HG03457 (cell line): ENCODE data around the gene MBOAT1.
A peak's percentile ranks its signal among the peaks of the same experiment; 100 is the strongest.

ENCODE experiments used
- ATAC-seq: cut with Tn5 transposase; IDR thresholded peaks from one replicate; pipeline ENCODE4 v1.9.1; 2021; ENCODE audit warnings: moderate number of reproducible peaks; ENCODE audit not compliant: unreplicated experiment

Gene MBOAT1

DNA sequence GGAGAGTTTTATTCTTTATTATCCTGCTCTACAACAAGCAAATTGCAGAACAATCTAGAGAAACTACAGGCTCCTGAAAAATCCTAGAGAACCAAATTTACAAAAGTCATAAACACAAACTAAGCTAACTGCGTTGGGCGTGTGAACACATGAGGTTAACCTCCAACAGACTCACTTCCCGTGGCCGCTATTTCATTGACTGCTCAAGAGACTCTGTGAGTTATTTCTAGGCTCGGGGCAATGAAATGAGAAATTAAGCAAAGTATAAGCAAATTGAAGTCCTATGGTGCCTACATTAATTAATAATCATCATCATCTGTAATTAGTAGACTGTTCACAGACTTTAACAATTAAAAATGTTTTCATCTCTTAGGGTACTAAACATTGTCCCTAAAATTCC, 100.0 kb downstream of the MBOAT1 start:
- ATAC-seq: no peak

DNA sequence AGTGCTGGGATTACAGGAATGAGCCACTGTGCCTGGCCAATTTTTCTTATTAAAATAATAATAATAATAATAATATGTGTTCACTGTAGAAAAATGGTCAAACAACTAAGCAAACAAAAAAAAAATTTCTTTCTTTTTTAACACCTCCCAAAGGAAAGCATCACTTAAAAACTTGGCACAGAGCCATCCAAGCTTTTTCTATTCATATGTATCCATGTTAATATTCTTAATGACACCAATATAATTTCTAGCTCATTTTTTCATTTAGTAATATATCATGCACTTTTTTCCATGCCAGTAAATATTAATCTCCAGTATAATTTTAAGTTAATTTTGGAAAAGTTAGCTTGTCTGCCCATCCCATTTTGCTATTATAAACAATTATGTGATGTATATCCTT, 101.8 kb downstream of the MBOAT1 start:
- ATAC-seq: no peak

DNA sequence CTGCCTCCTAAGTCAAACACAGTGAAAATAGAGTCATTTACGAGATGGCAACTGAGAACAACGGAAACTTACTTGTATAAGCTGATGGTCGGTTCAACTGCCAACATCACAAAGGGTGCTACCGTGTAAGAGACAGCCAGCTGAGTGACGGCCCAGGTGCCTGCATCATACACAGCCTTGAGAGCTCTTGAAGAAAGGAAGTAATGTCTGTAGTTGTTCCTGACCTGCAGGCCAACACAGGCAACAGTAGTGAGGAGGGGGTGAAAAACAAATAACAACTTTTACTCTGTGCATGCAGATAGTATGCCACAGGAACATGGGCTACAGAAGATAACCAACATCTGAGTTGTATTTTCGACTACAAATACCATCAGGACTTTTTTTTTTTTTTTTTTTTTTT, 102.7 kb downstream of the MBOAT1 start:
- ATAC-seq: no peak

DNA sequence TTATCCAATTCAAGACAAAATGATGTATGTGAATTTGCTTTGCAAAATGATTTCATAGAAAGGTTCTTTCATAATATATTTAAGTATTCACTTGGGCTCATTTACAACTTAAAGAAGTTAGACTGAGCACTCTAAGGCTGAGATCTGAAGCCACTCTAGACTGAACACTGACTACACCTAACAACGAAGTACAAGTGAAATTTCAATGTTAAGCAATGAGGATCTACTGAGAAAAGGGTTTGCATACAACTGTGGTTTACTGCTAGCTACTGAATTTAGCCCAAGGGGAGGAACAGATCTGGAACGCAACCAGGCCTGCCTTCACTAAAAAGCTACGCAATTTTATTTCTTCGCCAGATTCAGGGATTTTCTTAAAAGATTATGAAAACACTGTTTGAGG, 106.4 kb downstream of the MBOAT1 start:
- ATAC-seq: no peak

DNA sequence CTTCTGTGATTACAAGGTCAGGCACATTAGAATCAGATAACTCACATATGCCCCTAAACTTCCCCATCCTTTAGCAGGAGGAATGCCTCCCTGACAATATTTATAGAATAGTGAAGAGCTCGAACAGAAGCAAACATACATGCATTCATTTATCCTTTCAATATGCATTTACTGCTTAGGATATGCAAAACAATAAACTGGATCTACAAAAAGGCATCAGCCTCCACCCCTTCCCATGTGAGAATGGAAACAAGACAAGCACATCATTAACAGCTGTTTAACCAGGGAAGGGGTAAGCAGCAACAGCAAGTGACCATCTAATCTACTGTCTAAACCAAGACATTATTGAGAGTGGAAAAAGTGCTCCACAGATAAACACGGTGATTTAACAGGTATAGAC, 107.6 kb downstream of the MBOAT1 start:
- no peak for ATAC-seq

DNA sequence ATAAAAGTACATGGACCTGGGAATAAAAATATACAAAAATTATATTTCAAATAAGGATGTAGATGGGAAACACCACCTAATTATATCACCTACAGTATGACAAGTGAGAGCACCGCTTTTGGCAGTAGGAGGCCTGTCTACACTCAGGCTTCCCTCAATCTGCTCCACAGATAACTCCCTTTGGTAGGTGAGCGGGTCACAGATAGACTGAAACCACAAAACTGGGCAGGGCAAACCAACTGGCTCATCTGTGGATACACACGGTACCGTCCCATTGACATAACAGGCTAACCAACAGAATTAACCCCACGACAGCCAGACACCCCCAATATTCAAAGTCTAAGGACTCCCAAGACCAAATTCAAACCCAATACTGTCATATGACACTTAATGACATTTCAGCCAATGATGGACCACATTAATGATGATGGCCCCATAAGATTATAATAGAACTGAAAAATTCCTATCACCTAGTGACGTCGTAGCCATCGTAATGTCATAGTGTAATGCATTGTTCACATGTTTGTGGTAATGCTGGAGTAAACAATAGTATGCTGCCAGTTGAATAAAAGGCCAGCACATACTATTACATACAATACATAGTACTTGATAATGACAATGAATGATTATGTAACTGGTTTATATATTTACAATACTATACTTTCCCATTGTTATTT, 109.7 kb downstream of the MBOAT1 start:
- no peak for ATAC-seq

DNA sequence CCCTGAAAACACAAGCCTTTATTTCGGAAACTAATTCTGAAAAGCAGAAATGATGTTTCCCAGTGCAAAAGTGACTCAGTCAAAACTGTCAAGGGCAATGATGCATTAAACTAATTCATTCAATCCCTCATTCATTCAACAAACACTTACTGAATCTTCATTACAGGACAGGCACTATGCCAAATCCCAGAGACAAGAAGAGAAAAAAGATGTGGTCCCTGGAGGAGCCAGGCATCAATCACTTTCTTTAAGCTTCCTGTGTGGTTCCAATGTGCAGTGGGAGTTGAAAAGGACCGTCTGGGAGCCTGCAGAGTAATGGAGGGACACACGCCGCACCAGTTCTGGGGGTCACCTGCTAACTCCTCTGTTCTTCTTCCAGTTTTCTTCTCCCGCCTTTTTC, 113.1 kb downstream of the MBOAT1 start:
- no peak for ATAC-seq

DNA sequence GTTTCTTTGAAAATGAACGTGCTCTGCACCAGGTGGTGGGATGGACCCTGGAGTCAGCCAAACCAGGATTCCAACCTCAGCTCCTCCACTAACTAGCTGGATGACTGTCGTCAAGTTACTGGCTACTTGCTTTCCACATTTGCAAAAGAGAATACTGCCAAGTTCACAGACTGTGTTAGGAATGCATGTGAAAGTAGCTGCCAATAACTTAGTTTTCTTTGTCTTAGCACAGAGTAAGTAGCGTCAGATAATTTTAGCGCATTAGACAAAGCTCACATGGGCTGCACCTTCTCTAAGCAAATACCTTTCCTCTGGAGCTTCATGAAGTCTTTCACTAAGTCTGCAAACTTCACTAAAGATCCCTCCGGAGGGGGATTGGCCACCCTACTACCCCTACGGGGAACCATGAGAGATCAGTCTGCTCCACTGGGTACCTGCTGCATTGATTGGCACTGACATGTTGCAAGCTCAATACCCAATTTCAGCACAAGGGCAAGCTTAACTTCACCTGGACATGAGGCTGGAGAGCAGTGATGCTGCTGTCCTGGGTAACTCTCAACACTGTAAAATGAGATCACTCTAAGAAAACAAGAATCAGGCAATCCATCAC, 113.9 kb downstream of the MBOAT1 start:
- ATAC-seq: no peak

DNA sequence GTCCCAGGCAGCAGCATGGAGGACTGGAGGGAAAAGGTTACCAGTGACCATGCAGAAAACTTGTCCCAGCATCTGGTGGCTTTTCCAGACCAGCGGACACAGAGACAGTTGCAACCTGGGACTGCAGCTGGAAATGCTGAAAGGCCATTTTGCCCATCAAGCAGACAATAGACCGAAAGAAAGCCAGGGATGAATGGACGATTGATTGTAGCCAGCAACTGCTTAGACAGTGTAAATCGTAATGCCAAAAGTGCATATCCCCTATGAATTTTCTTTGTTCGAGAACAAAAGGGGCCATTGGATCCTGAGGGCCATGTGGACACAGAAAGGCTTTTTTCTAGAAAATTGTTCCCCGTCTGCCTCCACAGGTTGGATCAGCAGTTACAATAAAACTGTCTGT, 115.7 kb downstream of the MBOAT1 start:
- ATAC-seq: no peak

DNA sequence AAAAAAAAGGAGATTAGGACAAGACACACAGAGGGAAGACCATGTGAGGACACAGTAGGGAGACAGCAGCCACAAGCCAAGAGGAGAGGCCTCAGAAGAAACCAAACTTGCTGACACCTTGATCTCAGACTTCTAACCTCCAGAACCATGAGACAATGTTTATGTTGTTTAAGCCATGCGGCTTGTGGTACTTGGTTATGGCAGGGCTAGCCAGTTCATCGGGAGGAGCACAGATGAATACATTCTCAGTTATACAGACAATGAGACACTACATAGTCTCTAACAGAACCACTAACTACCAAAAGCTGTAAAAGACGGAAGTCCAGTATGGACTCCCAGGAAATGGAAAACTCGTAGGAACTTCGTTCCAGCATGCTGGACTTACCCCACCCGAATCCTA, 116.8 kb downstream of the MBOAT1 start:
- ATAC-seq: no peak

DNA sequence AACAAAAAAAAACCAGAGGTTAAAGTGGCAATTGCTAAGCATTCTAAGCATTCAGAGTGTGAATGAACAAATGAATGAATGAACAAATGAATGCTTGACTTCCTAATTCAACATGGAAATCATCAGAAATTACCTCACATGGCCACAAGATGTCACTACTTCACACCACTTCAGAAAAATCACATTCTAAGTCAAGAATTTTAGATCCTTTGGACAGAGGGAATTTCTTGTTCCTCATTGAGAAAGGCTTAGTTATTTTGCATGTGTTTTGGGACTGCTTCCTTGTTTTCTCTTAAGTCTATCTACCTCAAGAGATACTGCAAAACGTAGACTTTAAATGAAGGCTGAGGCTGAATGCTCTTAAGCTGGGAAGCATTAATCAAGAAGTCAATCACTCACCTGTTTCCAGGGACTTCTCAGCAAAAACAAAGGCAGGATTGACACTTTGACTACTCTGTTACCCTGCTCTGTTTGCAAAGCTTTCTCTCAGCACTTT, 120.2 kb downstream of the MBOAT1 start:
- ATAC-seq: no peak

DNA sequence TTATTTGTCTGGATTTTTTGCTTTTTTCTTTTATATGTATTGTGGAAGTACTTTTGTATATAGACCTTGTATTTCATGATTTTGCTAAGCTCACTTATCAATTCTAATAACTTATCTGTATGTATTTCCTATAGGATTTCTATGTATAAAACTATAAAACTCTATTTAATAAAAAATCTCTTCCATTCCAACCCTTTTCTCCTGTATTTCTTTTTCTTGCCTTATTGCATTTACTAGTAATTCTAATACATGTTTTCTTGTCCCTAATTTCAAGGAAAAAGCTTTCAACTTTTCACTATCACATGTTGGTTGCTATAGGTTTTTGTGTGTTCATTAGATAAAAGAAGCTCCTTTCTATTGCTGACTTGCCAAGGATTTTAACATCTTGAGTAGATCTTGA, 125.3 kb downstream of the MBOAT1 start:
- no peak for ATAC-seq

DNA sequence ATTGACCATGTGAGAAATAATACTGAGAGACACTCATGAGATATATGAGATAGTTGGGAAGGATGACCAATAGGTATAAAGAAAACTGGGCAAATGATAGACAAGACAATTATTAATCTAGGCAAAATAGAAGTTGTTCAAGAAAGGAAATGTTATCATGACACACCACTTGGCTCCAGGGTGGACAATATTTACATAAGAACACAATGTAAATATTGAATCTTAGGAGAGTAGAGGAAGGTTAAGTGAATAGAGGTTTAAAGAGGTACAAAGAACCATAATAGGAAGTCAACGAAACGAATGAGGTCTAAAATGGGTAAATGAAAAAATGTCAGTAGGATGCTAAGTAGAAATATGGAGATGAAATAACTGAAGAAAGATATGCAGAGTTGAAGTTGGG, 126.5 kb downstream of the MBOAT1 start:
- ATAC-seq: no peak

DNA sequence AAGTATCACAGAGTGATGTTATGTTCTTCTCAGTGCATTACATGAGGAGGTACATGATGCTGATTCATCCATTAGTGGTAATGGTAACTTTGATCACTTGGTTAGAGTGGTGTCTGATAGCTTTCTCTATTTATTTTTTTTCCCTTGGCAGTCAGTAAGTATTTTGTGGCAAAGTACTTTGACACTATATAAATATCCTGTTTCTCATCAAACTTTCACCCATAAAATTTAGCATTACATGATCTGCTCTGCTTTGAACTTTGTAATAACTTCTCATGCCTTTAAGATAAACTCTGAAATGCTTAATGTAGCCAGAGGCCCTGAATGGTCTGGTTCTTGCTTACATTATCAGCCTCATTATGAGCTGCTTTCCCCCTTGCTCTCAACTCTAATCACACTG, 127.9 kb downstream of the MBOAT1 start:
- ATAC-seq: no peak

DNA sequence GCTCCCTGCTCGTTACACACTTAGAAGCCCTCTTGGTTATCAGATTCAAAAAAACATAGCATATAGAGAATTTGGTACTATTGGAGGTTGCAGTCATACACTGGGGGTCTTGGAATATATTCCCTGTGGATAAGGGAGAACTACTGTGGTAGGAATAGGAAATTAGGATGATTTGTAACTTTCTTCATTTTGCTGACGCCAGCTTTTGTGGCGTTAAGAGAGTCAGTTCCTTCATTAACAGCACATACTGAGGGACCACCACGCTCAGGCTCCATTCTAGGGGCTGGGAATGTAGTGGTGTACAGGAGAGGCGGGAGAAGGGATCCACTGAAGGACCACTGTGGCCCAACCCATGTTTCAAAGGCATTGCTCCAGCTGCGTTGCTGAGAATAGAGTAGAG, 140.3 kb downstream of the MBOAT1 start:
- ATAC-seq: no peak

DNA sequence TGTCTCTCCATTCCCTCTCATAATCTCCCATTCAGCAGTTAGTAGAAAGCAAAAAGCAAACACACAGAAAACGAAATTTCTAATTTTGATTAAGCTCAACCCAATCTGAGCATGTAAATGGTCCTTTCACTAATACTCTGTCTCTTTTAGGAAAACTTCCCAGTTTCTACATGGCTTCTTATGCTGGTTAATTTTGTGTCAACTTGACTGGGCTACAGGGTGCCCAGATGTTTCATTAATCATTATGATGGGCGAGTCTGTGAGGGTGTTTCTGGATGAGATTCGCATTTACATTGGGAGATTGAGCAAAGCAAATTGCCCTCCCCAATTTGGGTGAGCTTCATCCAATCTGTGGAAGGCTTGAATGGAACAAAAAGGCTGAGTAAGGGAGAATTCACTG, 142.2 kb downstream of the MBOAT1 start:
- no peak for ATAC-seq

DNA sequence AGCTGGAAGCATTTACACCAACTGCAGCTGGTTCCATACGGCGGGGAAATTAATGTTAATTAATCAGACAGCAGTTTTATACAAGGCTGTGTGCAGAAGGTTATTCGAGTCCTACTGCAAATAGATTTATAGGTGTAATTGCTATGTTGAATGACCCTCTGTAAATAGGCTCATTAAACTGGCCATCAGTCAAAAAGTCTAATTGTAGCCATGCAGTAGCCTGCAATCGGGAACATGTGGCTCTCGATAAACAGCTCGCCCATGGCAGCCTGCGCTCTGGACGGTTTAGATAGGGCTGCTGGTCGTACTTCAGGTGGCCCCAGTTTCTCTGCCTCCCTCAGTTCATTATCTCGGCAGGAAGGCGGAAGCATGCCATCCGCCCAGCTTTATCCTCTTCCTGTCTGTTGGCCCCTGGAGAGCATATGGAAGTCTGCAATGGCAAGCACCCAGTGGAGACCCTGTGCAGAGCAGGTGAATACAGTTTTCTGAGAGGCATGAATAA, 143.2 kb downstream of the MBOAT1 start:
- no peak for ATAC-seq

DNA sequence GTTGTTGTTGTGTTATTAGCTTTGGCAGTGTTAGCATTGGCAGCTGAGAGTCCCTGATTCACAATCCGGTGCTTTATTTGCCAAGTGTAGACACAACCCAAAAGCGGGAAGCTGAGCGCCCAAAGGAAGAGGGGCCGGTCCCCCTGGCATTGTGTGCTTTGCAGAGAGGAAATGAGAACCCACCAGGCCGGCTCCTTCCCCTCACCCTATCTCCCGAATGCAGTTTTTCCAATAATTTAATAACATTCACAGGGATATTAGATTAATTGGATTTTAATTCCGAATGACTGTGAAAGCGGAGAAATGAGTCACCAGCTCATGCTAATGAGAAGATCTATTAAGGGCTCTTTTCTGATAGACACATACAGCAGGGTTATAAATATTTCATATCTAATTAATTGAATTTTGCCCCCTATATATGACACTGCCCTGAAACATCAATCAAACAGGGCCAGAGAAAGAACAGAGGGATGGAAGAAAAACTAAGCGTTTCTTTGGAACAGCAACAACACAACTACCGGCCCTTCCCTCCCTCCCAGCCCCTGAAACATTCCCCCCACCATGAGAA, 143.8 kb downstream of the MBOAT1 start:
- ATAC-seq: no peak

DNA sequence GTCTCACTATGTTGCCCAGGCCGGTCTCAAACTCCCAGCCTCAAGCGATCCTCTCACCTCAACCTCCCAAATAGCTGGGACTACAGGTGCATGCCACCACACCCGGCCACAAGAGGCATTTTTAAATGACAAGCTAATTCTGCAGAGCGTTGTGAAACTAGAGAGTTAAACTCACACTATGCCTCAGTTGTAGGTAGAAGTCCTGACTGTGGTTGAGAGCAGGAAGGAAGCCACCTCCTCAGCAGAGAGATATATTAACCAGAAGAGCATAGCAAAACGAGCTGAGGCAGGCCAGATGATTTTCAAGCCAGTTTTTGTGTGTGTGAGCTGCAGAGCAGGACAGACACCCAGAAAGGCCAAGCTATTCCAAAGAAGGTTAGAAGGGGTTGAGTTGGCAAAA, 150.3 kb downstream of the MBOAT1 start:
- peak; percentile 69 for ATAC-seq

DNA sequence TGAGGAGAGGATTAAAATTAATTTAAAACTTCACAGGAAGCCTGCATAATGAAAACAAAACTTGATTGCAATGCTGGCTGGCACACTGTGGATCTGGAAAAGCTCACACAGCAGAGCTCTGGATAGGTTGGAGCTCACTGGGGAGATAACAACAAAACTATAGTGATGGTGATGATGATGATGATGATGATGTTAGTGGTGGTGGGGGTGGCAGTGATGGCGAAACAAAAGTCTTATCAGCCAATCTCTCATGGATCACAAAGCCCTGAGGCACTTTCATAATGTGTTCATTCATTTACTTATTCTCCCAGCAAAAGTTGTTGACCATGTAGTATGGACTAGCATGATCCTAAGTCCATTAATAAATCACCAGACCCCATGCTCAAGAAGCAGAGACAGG, 152.0 kb downstream of the MBOAT1 start:
- ATAC-seq: no peak

DNA sequence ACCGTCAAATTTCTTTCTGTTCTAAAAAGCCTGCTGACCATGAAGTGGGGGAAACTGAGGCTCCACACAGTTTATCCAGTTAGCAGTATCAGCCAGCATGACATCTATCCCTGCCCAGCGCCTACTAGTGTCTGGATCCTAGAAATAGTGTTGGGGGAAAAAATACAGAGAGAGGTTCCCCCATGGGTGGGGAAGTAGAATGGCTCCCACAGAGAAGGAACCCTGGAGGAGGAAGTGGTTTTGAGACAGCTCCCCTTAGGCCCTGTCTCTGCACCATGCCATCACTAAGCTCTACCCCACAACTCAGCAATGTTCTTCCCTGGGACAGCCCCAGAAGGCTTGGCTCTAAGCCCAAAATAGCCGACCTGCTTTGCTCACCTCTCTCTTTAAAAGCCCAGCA, 153.4 kb downstream of the MBOAT1 start:
- ATAC-seq: no peak

DNA sequence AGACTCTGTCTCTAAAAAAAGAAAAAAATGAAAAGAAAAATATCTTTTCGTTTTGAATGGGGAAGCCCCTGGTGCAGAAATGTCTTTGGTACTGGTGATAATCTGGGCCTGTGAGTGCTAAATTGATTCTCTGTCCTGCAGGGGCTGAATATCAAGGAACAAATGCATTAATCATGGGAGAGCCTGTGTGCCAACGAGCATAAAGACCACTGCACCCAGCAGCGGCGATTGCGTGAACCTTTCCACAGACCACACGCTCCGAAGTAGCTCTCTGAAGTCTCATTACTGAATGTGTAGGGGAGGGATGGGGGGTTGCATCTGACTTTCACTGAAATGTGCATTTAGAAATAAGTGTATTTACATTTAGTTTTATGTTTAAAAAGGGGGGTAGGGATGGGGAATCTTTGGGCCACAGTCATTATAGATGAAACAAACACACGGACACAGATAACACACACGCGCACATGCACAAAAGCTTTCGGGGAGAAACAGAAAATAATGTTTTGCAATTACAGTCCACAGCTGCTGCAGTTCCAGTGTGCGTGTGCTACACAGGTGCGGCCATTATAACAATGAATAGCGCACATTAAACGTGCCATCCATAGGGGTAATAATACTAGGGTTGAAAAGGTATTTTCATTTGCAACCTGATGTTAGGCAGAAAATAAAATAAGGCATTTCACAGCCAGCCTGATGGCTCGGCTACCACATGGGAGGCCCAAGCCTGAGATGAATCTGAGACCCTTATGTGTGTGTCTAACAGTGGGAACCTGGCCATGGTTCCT, 154.0 kb downstream of the MBOAT1 start:
- ATAC-seq: no peak
